ENCODE measurements around the gene LCLAT1.

DNA sequence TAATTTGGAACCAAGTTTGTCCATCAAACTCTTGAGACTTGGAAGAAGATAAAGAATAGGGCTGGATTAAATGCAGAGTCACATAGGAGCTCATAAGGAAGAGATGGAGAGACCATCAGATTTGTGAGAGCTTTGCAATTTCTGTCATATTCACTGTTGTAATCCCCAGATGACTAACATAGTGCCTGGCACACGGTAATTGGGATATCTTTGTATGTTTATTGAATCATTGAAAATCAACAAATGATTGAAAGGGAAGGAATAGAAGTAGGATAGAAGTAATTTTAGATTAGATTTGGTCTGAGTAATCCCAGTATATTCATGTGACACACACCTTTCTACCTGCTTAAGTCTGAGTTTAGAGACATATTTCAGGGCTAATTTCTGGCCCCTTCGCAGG is 75.4 kb downstream of the LCLAT1 start:
- TF ChIP-seq, protein P1, sequence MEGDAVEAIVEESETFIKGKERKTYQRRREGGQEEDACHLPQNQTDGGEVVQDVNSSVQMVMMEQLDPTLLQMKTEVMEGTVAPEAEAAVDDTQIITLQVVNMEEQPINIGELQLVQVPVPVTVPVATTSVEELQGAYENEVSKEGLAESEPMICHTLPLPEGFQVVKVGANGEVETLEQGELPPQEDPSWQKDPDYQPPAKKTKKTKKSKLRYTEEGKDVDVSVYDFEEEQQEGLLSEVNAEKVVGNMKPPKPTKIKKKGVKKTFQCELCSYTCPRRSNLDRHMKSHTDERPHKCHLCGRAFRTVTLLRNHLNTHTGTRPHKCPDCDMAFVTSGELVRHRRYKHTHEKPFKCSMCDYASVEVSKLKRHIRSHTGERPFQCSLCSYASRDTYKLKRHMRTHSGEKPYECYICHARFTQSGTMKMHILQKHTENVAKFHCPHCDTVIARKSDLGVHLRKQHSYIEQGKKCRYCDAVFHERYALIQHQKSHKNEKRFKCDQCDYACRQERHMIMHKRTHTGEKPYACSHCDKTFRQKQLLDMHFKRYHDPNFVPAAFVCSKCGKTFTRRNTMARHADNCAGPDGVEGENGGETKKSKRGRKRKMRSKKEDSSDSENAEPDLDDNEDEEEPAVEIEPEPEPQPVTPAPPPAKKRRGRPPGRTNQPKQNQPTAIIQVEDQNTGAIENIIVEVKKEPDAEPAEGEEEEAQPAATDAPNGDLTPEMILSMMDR (IDR thresholded peaks at IDR 0.05) = no peak
- TF ChIP-seq EP300 (IDR thresholded peaks at IDR 0.05) (no peak), POLR2AphosphoS5 (IDR thresholded peaks at IDR 0.05) (no peak)
